ENCODE measurements around the gene PTAR1.

The PTAR1 gene

GRCh38 chr9:69748304-69748703 lies 11.5 kb downstream of the PTAR1 start:
- DNase-seq = no peak

DNA sequence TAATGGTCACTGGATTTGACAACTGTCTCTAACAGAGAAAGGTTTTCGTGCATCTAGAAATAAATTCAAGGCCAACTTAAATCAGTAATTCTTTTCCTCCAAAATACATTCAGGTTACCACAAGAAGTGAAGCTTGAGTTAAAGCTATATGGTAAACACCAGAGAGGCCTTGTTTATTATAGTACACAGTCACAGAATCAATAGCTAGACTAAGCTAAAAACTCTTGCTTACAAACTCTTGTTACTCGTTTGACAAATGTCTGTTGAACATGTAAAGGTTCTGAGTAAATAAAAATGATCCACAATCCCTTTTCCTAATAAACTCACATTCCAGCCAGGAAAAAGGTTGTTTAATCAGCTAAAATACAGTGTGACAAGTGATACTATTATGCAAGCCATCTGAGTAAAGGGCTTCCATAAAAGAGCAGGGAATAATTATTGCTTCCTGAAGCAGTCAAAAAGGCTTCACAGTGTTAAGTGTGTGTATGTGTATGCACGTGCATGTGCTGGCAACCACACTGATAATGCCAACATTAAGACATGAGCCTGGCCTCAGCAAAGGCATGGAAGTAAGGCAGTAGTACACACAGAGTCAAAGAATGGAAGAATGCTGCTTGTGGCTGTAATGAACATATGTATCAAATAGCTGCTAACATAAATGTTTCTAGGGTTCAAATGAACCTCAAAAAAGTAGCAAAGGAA lies 12.8 kb downstream of the PTAR1 start:
- DNase-seq = no peak

- DNase-seq = peak; percentile 33
These were observed 13.9 kb downstream of the PTAR1 start for GRCh38 chr9:69745716-69746437.

DNA sequence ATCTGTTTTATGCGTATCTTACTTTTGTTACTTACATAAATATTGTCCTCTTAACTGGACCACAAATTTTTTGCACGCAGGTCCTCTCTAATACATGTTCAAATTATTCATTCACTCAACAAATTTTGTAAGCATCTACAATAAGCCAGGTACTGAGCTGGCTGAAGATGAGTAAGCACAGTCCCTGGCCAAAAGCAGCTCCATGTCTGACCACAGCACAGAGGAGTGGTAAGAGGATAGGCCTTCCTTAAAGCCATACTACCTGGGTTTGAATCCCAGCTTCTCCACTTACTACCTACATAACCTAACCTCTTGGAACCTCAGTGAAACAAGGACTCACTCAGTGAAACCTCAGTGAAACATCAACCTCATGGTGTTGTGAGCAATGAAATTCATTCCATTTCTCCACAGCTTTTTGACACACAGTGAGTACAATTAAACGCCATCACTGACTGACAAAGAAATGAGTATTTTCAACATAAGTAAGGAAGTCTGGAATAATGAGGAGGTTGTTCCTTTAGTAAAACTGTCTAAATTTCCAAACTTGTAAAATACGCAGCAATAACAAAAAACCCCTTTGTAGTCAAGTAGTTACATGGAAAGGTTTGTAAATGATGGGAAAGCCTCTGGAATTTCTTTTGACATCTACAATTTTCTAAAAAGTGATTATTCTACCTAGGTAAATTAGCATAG lies 15.0 kb downstream of the PTAR1 start:
- no peak for DNase-seq

DNA sequence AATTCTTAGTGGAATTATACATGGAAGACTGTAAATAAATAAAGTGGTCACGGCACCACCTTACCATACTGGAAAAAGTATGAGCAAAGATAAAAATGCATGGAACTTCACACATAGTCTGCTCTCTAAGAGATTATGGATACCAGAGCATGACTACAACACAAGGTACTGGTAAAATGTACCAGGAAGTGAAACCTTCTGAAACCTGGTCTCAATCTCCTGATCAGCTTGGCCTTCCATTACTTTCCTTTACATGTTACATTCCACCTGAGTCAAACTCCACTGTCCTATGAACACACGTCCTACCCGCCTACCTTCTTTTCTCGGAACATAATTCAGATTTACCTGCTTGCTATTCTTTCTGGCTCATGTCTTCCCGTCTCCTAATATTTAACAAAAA lies 15.9 kb downstream of the PTAR1 start:
- no peak for DNase-seq

- no peak for DNase-seq
These were observed 18.8 kb downstream of the PTAR1 start for GRCh38 chr9:69740872-69741505.

DNA sequence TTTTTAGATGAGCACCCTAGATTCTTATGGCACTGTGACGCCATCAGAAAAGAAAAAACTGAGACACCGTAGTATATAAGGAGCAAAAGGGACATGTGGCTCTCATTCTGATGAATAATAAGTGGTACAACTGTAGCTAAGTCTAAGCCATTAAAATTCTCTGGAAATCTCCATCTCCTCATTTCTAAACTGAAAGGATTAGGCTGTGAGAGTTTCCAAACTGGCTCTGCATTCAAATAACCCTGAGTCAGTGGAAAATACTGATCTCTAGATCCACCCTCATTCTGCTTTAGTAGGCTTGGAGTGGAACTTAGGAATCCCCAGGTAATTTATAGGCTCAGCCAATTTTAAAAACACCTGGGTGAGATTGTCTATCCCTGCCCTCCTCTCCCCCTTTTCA lies 28.5 kb downstream of the PTAR1 start:
- no peak for DNase-seq

GRCh38 chr9:69719983-69720382 lies 39.8 kb downstream of the PTAR1 start:
- DNase-seq = no peak

DNA sequence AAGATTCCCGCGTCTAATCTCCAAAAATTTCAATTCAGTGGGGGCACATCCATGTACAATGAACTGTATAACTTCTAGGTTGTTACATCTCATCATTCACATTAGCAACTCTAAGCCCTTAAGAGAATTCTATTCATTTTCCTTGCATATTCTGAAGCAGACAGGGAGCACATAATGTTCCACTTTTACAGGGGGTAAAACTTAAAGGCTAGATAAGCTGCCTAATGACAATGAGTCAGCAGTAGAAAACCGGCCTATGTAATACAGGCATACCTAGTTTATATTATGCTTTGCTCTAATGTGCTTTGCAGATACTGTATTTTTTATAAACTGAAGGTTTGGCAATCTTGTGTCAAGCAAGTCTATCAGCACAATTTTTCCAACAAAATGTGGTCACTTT lies 40.4 kb downstream of the PTAR1 start:
- DNase-seq = no peak

DNA sequence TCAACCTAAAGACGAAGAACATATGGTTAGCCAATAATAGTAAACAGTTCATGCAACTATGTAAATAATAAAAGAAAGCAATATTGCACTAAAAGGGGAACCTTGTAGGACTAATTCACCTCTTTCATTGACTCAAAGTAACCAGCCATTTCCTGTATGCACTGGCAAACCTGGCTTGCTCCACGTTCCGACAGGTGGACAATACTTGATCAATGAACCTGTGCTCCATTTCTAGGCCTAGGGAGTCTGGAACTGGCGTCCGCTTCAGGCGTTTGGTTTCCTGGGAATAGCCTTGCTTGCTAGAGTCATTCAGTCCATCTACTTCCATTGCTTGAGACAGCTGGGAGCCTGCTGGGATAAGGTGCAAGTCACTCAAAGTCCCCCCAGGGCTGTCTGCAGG lies 41.6 kb downstream of the PTAR1 start:
- no peak for DNase-seq

- DNase-seq = no peak
These were observed 44.0 kb downstream of the PTAR1 start for GRCh38 chr9:69715825-69716224.

GRCh38 chr9:69715096-69715495 lies 44.7 kb downstream of the PTAR1 start:
- DNase-seq = no peak

GRCh38 chr9:69697475-69697874 lies 62.3 kb downstream of the PTAR1 start:
- no peak for DNase-seq

DNA sequence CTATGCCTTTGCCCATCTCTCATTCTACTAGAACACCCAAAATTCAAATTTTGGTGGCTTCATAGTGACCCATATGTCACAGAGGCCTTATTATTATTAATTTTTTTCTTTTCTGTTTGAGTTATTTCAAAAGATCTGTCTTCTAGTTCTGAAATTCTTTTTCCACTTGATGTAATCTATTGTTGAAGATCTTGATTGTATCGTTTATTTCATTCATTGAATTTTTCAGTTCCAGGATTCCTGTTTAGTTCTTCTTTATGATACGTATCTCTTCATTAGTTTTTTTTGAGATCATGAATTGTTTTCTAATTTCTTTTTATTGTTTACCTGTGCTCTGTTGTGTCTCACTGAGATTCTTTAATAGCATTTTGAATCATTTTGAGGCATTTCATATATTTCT lies 63.0 kb downstream of the PTAR1 start:
- DNase-seq = no peak

GRCh38 chr9:69689991-69690538 lies 69.7 kb downstream of the PTAR1 start:
- DNase-seq = no peak

DNA sequence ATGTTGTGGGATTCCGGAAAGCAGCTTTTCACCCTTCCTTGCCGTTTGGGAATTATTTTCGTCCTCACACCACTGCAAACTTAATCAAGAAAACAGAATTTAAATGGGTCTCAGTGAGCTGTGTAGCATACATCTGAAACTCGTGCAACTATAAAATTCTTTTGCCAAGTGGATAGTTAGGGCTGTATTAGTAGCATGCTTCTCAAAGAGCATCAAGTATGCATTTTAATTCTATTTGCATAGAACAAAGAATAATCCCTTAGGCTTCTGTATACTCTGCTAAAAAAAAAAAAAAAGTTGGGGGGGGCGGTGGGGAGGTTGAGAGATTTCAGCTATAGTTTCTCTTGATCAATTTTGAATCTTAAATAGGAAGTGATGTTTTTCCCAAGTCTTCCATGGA lies 75.9 kb downstream of the PTAR1 start:
- DNase-seq = no peak

- no peak for DNase-seq
These were observed 80.8 kb downstream of the PTAR1 start for GRCh38 chr9:69678843-69679538.

- DNase-seq = no peak
These were observed 81.9 kb downstream of the PTAR1 start for GRCh38 chr9:69677931-69678330.

- no peak for DNase-seq
These were observed 84.2 kb downstream of the PTAR1 start for GRCh38 chr9:69675563-69675962.

DNA sequence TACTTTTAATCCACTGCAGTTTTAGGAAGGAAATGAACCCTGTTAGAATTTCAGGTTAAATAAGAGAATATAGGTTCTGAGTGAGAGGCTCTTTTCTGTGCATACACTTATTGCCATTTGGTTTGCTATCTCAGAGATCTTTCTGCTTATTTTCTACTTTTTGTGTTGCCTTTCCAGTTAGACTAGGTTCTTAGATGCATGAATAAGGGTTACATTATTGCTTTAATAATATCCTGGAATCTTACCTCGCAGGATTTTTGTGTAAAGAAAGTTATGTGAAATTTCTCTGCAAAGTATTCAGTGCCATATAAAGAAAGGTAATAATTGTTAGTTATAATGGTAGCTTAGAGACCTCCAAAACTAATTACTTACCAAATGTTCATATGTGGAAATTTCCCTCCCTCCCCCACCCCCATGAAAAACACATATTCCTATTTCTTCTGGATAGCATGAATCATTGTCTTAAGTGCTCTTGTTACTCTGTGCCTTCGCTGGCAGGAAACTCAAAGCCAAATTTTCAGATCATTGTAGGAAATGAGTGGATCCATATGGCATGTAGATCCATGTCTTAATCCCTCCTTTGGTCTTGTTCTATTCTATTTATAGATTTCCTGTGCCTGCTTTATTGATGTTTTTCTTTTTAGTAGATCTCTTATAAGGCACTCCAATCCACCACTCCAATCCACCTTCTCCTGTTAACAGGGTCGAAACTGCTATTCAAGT lies 84.9 kb downstream of the PTAR1 start:
- DNase-seq = peak; percentile 31

DNA sequence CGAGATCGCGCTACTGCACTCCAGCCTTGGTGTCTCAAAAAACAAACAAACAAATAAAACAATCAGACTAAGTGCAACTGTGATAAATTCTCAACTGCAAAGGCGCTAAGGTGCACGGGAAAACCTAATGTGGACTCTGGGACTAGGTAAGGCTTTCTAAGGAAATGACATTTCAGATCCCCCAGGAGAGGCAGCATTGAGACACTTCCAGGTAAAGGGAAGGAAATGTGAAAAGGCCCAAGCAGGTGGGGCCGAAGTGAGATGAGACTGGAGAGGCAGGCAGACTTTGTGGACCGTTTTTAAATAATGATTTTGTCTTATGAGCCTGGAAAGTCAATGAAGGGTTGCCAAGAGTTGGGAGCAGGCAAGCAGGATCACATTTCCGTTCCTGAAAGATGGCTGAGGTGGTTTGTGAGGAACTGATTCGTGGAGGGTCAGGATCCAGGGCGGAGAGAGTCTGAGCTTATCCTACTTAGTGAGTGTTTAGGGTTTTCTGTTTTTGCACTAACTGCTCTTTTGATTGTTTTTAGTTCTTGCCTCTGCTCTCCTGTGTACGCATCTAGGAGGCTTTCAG lies 85.6 kb downstream of the PTAR1 start:
- no peak for DNase-seq

DNA sequence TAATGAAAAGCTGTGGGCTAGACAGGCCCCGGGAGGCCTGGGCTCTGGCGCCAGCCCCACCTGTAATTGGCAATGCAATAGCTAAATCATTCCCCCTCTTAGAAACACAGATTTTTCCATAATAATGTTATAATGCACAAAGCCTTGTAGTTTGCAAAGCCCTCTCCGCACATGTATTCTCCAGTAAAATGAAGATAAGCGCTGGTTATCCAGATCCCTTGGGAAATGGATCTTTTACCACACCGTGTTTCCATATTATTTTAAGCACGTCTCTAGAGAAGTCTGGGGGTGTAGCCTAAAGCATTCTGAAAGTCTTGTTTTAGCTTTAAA lies 86.5 kb downstream of the PTAR1 start:
- DNase-seq = no peak

Measured in MV-4-11 (cell line).